Measurements from ENCODE around the gene ASCL2. TPM values are rescaled to one million over a fixed set of nuclear protein-coding genes. Genes with fewer than 3 reads are reported as not detected.
A peak's percentile ranks its signal among the peaks of the same experiment; 100 is the strongest.

The ASCL2 gene
- total and polyA plus RNA-seq, 3 donors from 2014 or later, result 1.3 to 5.8 (median 4.8) TPM

GRCh38 chr11:2302896-2303626, 32.7 kb upstream of the ASCL2 start:
- no peak overlapping the region for H3K27ac ChIP-seq
- H3K9me3 ChIP-seq, result no peaks in the 10 kb centered on the region
- 62 to 68% methylated on average over 7 to 18 of the region's 18 CpGs for WGBS, 2 donors
- H3K27me3 ChIP-seq, result no peaks in the 10 kb centered on the region
- TF ChIP-seq CTCF (IDR thresholded peaks at IDR 0.05), result no peak
- no peak for TF ChIP-seq POLR2A (IDR thresholded peaks at IDR 0.05)
- peaks cover 49% of the 10 kb centered on the region for H3K4me1 ChIP-seq
- H3K4me3 ChIP-seq, result no peak overlapping the region
- intact Hi-C loops (cut with DNase I; ENCODE audit: low total_unique reads), result no loop called here
- H3K36me3 ChIP-seq (ENCODE audit: low read depth, missing control alignments), result no peaks in the 10 kb centered on the region
- DNase-seq, result peak; percentile 30

- Histone ChIP-seq H3K36me3 (ENCODE audit: low read depth, missing control alignments) (no peaks in the 10 kb centered on the region), H3K27me3 (no peaks in the 10 kb centered on the region), H3K4me3 (no peak overlapping the region), H3K27ac (no peak overlapping the region), H3K4me1 (peaks cover 47% of the 10 kb centered on the region), H3K9me3 (no peaks in the 10 kb centered on the region)
- no peak for TF ChIP-seq CTCF (IDR thresholded peaks at IDR 0.05)
- TF ChIP-seq POLR2A (IDR thresholded peaks at IDR 0.05), result no peak
- DNase-seq, result no peak
- 59 to 92% methylated on average over 4 to 16 of the region's 16 CpGs for WGBS, 2 donors
- intact Hi-C loops (cut with DNase I; ENCODE audit: low total_unique reads), result no loop called here
Observed at GRCh38 chr11:2302306-2302895, 32.0 kb upstream of the ASCL2 start.

DNA sequence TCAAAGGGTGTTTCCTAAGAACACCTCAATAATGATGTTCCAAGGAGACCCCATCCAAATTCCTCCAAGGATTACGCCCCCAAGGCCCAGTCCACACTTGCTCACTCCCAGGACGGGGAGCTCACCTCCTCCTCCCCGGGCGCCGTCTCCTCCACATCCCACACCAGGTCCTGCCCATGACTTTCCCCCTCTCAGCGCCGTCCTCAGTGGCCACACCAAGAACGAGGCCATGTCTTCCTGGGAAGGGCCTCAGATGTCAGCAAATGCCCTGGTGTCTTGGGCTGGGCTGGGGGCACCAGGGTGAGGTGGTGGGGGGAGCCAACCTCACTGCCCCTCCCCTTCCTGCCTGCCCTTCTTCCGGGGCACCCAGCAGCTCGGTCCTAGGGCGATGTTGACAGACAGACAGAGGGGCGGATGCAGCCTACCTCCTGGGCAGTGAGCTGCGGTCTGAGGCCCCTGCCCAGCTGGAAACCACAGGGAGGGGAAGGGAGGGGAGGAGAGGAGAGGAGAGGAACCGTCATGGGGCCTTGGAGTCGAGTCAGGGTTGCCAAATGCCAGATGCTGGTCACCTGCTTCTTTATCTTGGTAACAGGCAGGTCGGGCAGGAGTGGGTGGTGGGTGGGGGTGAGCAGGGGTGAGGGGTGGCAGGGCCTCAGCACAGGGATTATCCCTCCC, 31.4 kb upstream of the ASCL2 start, which contains the start of the genes C11orf21 and TSPAN32:
C11orf21 (minus strand) TSS at position 288 of the 675 bp plus-strand sequence; CDS start at position 178, 110 bp downstream.
TSPAN32 (plus strand) TSS at position 383 of the 675 bp plus-strand sequence; CDS start at position 520, 137 bp downstream.
- no peaks in the 10 kb centered on the region for H3K9me3 ChIP-seq
- no peak within 1 kb of the TSS for H3K4me3 ChIP-seq
- H3K27ac ChIP-seq, result no peak within 1 kb of the TSS
- peak; percentile 30 for DNase-seq
- intact Hi-C loops (cut with DNase I; ENCODE audit: low total_unique reads), result no loop called here
- peaks cover 42% of the 10 kb centered on the region for H3K4me1 ChIP-seq
- no peaks in the 10 kb centered on the region for H3K27me3 ChIP-seq
- H3K36me3 ChIP-seq (ENCODE audit: low read depth, missing control alignments), result no peaks in the 10 kb centered on the region
- no peak for TF ChIP-seq CTCF (IDR thresholded peaks at IDR 0.05)
- no peak for TF ChIP-seq POLR2A (IDR thresholded peaks at IDR 0.05)
- WGBS, 2 donors, result 76 to 81% methylated on average over 13 to 16 of the region's 16 CpGs

GRCh38 chr11:2300936-2301630, 30.7 kb upstream of the ASCL2 start:
- no peak for TF ChIP-seq POLR2A (IDR thresholded peaks at IDR 0.05)
- no peak for TF ChIP-seq CTCF (IDR thresholded peaks at IDR 0.05)
- Histone ChIP-seq H3K4me3 (no peak overlapping the region), H3K27ac (no peak overlapping the region), H3K27me3 (no peaks in the 10 kb centered on the region), H3K4me1 (peaks cover 37% of the 10 kb centered on the region), H3K36me3 (ENCODE audit: low read depth, missing control alignments) (no peaks in the 10 kb centered on the region), H3K9me3 (no peaks in the 10 kb centered on the region)
- intact Hi-C loops (cut with DNase I; ENCODE audit: low total_unique reads), result no loop called here
- DNase-seq, result peak; percentile 10
- 69 to 79% methylated on average over 4 to 23 of the region's 24 CpGs for WGBS, 2 donors
